Measurements from ENCODE around the gene RAD51B. TPM values are rescaled to one million over a fixed set of nuclear protein-coding genes. Genes with fewer than 3 reads are reported as not detected.

RAD51B gene
- total RNA-seq, 1 experiment from 2014 or later = 14.2 TPM

DNA sequence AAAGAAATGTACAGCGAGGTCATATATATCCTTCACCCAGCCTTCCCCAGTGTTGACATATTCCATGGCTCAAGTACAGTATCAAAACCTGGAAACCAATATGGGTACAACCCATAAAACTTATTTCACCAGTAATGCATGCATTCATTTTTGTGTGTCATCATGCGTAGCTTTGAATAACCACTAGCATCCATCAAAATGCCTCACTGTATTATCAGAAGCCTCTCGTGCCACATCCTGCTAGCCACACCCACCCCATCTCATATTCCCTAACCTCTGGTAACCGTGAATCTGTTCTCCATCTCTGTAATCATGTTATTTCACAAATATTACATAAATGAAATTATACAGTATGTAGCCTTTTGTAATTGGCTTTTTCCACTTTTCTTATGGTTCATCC, 314.3 kb downstream of the RAD51B start:
- ATAC-seq (no peak), DNase-seq (ENCODE audit: low spot score) (no peak)
- H3K27ac Mint-ChIP-seq = no peak overlapping the region

DNA sequence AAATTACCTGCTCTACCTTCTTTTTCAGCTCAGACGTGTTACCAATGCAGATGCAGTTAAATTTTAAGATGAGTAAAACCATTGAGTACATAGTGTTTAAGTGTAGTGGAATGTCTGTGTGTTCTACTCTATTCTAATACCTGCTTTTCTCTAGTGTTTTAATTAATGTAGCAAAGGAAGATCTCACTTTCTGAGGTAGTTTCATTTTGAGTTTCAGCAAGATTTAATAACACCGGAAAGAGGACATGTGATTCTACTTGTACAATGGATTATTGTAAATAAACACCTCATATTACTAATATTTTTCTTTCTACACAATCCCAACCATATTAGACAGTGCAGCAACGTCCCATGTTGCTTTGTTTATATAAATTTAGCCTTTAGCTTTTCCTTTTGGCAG, 315.4 kb downstream of the RAD51B start:
- TF ChIP-seq, protein P1, sequence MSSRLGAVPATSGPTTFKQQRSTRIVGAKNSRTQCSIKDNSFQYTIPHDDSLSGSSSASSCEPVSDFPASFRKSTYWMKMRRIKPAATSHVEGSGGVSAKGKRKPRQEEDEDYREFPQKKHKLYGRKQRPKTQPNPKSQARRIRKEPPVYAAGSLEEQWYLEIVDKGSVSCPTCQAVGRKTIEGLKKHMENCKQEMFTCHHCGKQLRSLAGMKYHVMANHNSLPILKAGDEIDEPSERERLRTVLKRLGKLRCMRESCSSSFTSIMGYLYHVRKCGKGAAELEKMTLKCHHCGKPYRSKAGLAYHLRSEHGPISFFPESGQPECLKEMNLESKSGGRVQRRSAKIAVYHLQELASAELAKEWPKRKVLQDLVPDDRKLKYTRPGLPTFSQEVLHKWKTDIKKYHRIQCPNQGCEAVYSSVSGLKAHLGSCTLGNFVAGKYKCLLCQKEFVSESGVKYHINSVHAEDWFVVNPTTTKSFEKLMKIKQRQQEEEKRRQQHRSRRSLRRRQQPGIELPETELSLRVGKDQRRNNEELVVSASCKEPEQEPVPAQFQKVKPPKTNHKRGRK (CRISPR knock-in tag; IDR thresholded peaks at IDR 0.05; ENCODE audit: borderline replicate concordance) = no peak
- TF ChIP-seq ZNF396 (CRISPR knock-in tag; IDR thresholded peaks at IDR 0.05; ENCODE audit: borderline replicate concordance) (no peak), MLX (CRISPR knock-in tag; IDR thresholded peaks at IDR 0.05) (no peak), HMGXB4 (CRISPR knock-in tag; IDR thresholded peaks at IDR 0.05) (no peak), GRHL2 (CRISPR knock-in tag; IDR thresholded peaks at IDR 0.05; ENCODE audit: insufficient replicate concordance, severe bottlenecking) (no peak), JUN (CRISPR knock-in tag; IDR thresholded peaks at IDR 0.05) (no peak), CREM (CRISPR knock-in tag; IDR thresholded peaks at IDR 0.05) (no peak), MYBL2 (CRISPR knock-in tag; IDR thresholded peaks at IDR 0.05) (no peak), ATF2 (CRISPR knock-in tag; IDR thresholded peaks at IDR 0.05; ENCODE audit: borderline replicate concordance, low read depth) (no peak), MXD4 (CRISPR knock-in tag; IDR thresholded peaks at IDR 0.05; ENCODE audit: borderline replicate concordance) (no peak), NR2C2 (CRISPR knock-in tag; IDR thresholded peaks at IDR 0.05) (no peak)
- Mint-ChIP-seq H3K27me3 (ENCODE audit: low read depth) (no peaks in the 10 kb centered on the region), H3K9me3 (no peaks in the 10 kb centered on the region), H3K4me3 (no peak overlapping the region), H3K36me3 (no peaks in the 10 kb centered on the region), H3K27ac (no peak overlapping the region), H3K4me1 (peaks cover 25% of the 10 kb centered on the region)
- ATAC-seq (no peak), DNase-seq (ENCODE audit: low spot score) (no peak)
- CTCF ChIA-PET = no interaction called here
- POLR2A ChIA-PET = no interaction called here

More for the DNA sequence above, 314.3 kb downstream of the RAD51B start:
- CTCF ChIA-PET = no interaction called here
- Mint-ChIP-seq H3K4me3 (no peak overlapping the region), H3K9me3 (no peaks in the 10 kb centered on the region), H3K4me1 (peaks cover 15% of the 10 kb centered on the region), H3K27me3 (ENCODE audit: low read depth) (no peaks in the 10 kb centered on the region), H3K36me3 (no peaks in the 10 kb centered on the region)
- TF ChIP-seq, protein P2, sequence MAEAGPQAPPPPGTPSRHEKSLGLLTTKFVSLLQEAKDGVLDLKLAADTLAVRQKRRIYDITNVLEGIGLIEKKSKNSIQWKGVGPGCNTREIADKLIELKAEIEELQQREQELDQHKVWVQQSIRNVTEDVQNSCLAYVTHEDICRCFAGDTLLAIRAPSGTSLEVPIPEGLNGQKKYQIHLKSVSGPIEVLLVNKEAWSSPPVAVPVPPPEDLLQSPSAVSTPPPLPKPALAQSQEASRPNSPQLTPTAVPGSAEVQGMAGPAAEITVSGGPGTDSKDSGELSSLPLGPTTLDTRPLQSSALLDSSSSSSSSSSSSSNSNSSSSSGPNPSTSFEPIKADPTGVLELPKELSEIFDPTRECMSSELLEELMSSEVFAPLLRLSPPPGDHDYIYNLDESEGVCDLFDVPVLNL (CRISPR knock-in tag; IDR thresholded peaks at IDR 0.05; ENCODE audit: borderline replicate concordance, low read depth) = no peak
- TF ChIP-seq NR1H2 (CRISPR knock-in tag; IDR thresholded peaks at IDR 0.05) (no peak), CREB1 (CRISPR knock-in tag; IDR thresholded peaks at IDR 0.05) (no peak), ATF2 (CRISPR knock-in tag; IDR thresholded peaks at IDR 0.05; ENCODE audit: borderline replicate concordance, low read depth) (no peak), SP1 (CRISPR knock-in tag; conservative IDR thresholded peaks at IDR 0.05) (no peak), USF1 (CRISPR knock-in tag; IDR thresholded peaks at IDR 0.05) (no peak), GRHL2 (CRISPR knock-in tag; IDR thresholded peaks at IDR 0.05; ENCODE audit: insufficient replicate concordance, severe bottlenecking) (no peak), SOX15 (CRISPR knock-in tag; IDR thresholded peaks at IDR 0.05) (no peak), SMAD3 (CRISPR knock-in tag; IDR thresholded peaks at IDR 0.05; ENCODE audit: borderline replicate concordance) (no peak), GTF2I (CRISPR knock-in tag; conservative IDR thresholded peaks at IDR 0.05) (no peak), OVOL2 (CRISPR knock-in tag; IDR thresholded peaks at IDR 0.05; ENCODE audit: borderline replicate concordance) (no peak), RORB (CRISPR knock-in tag; IDR thresholded peaks at IDR 0.05) (no peak), ETV6 (CRISPR knock-in tag; IDR thresholded peaks at IDR 0.05) (no peak), HMGA2 (CRISPR knock-in tag; IDR thresholded peaks at IDR 0.05) (no peak)
- TF ChIP-seq, protein P3, sequence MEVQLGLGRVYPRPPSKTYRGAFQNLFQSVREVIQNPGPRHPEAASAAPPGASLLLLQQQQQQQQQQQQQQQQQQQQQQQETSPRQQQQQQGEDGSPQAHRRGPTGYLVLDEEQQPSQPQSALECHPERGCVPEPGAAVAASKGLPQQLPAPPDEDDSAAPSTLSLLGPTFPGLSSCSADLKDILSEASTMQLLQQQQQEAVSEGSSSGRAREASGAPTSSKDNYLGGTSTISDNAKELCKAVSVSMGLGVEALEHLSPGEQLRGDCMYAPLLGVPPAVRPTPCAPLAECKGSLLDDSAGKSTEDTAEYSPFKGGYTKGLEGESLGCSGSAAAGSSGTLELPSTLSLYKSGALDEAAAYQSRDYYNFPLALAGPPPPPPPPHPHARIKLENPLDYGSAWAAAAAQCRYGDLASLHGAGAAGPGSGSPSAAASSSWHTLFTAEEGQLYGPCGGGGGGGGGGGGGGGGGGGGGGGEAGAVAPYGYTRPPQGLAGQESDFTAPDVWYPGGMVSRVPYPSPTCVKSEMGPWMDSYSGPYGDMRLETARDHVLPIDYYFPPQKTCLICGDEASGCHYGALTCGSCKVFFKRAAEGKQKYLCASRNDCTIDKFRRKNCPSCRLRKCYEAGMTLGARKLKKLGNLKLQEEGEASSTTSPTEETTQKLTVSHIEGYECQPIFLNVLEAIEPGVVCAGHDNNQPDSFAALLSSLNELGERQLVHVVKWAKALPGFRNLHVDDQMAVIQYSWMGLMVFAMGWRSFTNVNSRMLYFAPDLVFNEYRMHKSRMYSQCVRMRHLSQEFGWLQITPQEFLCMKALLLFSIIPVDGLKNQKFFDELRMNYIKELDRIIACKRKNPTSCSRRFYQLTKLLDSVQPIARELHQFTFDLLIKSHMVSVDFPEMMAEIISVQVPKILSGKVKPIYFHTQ (CRISPR knock-in tag; IDR thresholded peaks at IDR 0.05) = no peak
- POLR2A ChIA-PET = no interaction called here
